DLD1 (cell line): Measurements from ENCODE around the gene NFIC.
"Not testable (repeated sequence)": the region's sequence is repeated elsewhere in the genome, so short reads cannot be mapped to it uniquely, and the experiment has no call there.

ENCODE experiments used
- in situ Hi-C: cut with HindIII; loops from 2 replicates; pipeline ENCODE4 v1.10.0; 2017; ENCODE audit warnings: low sequenced_read_pairs

NFIC gene

GRCh38 chr19:3365836-3366752, at the start of gene NFIC:
Gene NFIC (plus strand): TSS chr19:3366583. CDS start chr19:3366637, 54 bp downstream.
- in situ Hi-C loops: no loop called here

GRCh38 chr19:3316659-3317207, 49.6 kb upstream of the NFIC start:
- in situ Hi-C loops: no loop called here

GRCh38 chr19:3319643-3320353, 46.6 kb upstream of the NFIC start:
- in situ Hi-C loops: no loop called here

- in situ Hi-C loops: no loop called here
These were observed 46.1 kb upstream of the NFIC start for GRCh38 chr19:3320354-3320670.

- in situ Hi-C loops: no loop called here
These were observed 45.5 kb upstream of the NFIC start for GRCh38 chr19:3320853-3321252.

GRCh38 chr19:3321696-3322095, 44.7 kb upstream of the NFIC start:
- in situ Hi-C loops: no loop called here

GRCh38 chr19:3322199-3322978, 44.0 kb upstream of the NFIC start:
- in situ Hi-C loops: no loop called here

GRCh38 chr19:3323026-3323425, 43.4 kb upstream of the NFIC start:
- in situ Hi-C loops: no loop called here

- in situ Hi-C loops: no loop called here
These were observed 42.7 kb upstream of the NFIC start for GRCh38 chr19:3323658-3324057.

- in situ Hi-C loops: no loop called here
These were observed 42.0 kb upstream of the NFIC start for GRCh38 chr19:3324405-3324856.

- in situ Hi-C loops: no loop called here
These were observed 40.9 kb upstream of the NFIC start for GRCh38 chr19:3325451-3325850.

GRCh38 chr19:3328743-3329142, 37.6 kb upstream of the NFIC start:
- in situ Hi-C loops: no loop called here

- in situ Hi-C loops: no loop called here
These were observed 36.3 kb upstream of the NFIC start for GRCh38 chr19:3330047-3330446.

GRCh38 chr19:3332232-3332631, 34.2 kb upstream of the NFIC start:
- in situ Hi-C loops: not testable (repeated sequence)

- in situ Hi-C loops: no loop called here
These were observed 33.3 kb upstream of the NFIC start for GRCh38 chr19:3333020-3333583.

GRCh38 chr19:3333662-3334061, 32.7 kb upstream of the NFIC start:
- in situ Hi-C loops: no loop called here

- in situ Hi-C loops: not testable (repeated sequence)
These were observed 31.5 kb upstream of the NFIC start for GRCh38 chr19:3334749-3335430.

GRCh38 chr19:3335431-3336350, 30.7 kb upstream of the NFIC start:
- in situ Hi-C loops: no loop called here

GRCh38 chr19:3336351-3336679, 30.1 kb upstream of the NFIC start:
- in situ Hi-C loops: no loop called here
